ENCODE data around the gene NRF1. TPM values are rescaled to one million over a fixed set of nuclear protein-coding genes. Genes with fewer than 3 reads are reported as not detected.

The NRF1 gene
- total RNA-seq, 1 donor, result 23.7 TPM

- no peak for DNase-seq (ENCODE audit: low read depth in 2 of 3, low spot score in 2 of 3)
Measured at GRCh38 chr7:129724796-129725195, 113.3 kb downstream of the NRF1 start.

DNA sequence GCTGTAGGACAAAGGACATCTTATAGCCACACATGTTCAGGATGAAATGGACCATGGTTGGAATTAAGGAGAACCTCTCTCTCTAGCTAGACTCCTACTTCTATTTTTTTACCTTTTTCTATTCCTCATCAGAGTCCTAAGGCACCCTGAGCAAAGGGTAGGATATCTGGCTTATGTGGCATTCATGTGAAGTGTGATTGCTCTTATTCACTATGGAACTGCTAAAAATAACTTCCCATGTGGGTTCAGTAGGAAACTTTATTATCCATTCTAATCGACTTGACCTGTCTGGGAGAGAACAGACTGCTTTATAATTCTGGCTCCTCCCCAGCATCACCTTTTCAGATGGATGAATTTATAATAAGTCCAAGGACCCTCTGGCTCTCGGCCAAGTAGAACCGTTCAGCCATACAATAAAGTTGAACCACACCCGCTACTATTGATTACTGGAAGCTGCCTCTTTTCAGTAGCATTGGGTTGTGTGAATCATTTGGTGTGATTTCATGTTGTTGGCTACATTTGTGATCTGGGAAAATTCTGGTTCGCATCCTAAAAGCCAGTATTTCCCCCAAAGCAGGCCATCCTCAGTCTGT, 117.5 kb downstream of the NRF1 start:
- no peak for DNase-seq (ENCODE audit: low read depth in 2 of 3, low spot score in 2 of 3)

GRCh38 chr7:129729511-129729910, 118.0 kb downstream of the NRF1 start:
- DNase-seq (ENCODE audit: low read depth in 2 of 3, low spot score in 2 of 3), result no peak

- DNase-seq (ENCODE audit: low read depth in 2 of 3, low spot score in 2 of 3), result no peak
Measured at GRCh38 chr7:129730159-129730558, 118.6 kb downstream of the NRF1 start.

DNA sequence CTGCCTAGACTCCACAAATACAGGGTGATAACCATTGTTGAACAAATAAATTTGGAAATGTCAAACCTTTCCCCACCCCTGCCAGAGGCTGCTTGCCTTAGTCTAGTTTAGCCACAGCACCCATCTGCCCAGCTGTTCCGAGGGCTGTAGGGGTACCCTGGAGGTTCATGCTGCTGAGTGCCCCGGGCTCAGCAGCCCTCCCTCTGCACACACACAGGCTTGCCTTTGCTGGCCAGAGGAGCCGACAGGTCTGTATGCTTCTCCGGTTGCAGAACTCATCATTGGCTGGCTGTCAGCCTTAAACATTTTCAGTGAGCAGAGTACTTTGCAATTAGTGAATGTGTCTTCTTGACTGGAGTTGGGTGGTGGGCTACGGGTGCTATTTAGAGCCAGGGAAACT, 122.9 kb downstream of the NRF1 start:
- DNase-seq (ENCODE audit: low read depth in 2 of 3, low spot score in 2 of 3), result no peak

GRCh38 chr7:129739427-129739826, 127.9 kb downstream of the NRF1 start:
- no peak for DNase-seq (ENCODE audit: low read depth in 2 of 3, low spot score in 2 of 3)

GRCh38 chr7:129740574-129741410, 129.3 kb downstream of the NRF1 start:
- DNase-seq (ENCODE audit: low read depth in 2 of 3, low spot score in 2 of 3), result no peak

GRCh38 chr7:129741743-129742213, 130.3 kb downstream of the NRF1 start:
- peak in 2 of 3 donors; percentile 26 to 64 for DNase-seq (ENCODE audit: low read depth in 2 of 3, low spot score in 2 of 3)

DNA sequence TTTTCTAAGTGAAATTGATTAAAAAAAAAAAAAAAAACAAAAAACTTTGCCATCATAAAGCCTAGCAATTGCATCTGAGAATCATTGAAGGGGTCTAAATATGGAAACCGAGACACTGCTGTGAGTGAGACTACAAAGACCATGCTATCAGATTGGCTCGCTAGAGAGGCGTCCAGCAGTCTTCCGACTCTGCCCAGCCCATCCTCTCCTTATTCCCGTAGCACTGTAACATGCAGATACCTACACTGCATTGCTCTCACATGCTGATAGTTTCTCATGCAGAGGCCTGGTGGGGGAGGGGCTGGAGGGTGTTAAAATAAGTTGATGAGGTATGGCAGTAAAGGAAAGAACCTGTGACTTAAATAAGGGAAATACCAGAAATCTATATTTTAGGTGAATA, 130.7 kb downstream of the NRF1 start:
- DNase-seq (ENCODE audit: low read depth in 2 of 3, low spot score in 2 of 3), result no peak

- DNase-seq (ENCODE audit: low read depth in 2 of 3, low spot score in 2 of 3), result no peak
Measured at GRCh38 chr7:129746857-129747529, 135.5 kb downstream of the NRF1 start.

DNA sequence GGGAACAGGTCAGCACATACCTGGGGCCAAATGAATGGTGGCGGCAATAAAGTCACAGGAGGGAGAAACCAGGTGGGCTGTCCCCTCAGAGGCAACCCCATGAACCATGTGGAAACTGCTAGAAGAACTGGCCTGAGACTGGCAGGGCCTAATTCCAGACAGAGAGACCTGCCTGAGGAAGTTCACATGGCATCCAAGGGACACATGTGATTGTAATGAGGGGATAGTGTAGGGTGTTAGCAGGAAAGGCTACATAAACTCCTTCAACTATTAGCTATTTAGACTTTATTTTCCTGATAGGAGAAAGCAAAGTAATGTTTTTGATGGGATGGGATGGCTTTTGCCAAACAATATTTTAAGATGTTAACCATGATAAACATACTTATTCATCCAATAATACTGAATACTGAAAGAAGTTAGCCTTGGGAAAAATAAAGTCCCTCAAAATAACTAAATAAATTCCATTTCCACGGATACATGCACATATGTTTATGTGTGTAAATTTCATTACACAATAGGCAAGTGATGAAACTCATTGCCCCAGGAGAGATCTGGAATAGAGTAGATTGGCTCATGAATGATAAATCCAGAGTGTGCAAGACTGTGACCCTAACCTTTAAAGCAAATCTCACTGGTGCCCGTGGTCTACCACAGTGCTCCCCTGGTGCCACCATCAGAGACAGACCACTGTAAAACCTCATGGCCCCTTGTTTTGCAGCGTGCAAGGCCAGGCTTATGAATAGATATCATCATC, 137.0 kb downstream of the NRF1 start:
- no peak for DNase-seq (ENCODE audit: low read depth in 2 of 3, low spot score in 2 of 3)

- DNase-seq (ENCODE audit: low read depth in 2 of 3, low spot score in 2 of 3), result no peak
Measured at GRCh38 chr7:129750091-129750490, 138.6 kb downstream of the NRF1 start.

GRCh38 chr7:129750501-129750900, 139.0 kb downstream of the NRF1 start:
- DNase-seq (ENCODE audit: low read depth in 2 of 3, low spot score in 2 of 3), result no peak

- DNase-seq (ENCODE audit: low read depth in 2 of 3, low spot score in 2 of 3), result no peak
Measured at GRCh38 chr7:129751916-129752315, 140.4 kb downstream of the NRF1 start.

DNA sequence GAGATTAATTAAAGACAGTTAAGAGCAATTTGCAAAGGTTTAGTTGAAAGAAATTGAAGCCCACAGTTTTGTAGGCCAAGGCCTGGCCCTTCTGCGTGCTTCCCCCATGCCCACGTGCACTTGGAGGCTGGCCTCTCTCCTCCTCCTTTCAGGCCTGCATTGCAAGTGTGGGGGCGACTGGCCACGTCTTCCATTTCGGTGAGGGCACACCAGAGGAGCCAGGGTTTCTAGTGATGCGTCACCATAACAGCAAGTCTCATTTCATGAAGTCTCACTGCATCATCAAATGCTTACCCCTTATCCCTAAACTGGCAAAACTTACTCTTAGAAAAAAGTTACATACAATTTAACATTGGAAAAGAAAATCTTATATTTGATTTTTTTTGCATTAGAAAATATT, 141.2 kb downstream of the NRF1 start:
- DNase-seq (ENCODE audit: low read depth in 2 of 3, low spot score in 2 of 3), result no peak

DNA sequence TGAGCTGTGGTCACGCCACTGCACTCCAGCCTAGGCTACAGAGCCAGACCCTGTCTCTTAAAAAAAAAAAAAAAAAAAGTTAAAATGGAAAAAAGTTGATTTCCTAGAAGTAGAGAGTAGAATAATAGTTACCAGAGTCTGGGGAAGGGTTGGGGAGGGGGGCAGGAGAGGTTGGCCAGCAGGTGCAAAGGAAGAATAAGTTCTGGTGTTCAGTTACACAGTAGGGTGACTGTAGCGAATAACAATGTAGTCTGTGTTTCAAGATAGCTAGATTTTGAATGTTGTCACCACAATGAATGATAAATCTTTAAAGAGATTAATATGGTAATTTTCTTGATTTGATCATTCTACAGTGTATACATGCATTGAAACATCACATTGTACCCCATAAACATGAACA, 142.9 kb downstream of the NRF1 start:
- DNase-seq (ENCODE audit: low read depth in 2 of 3, low spot score in 2 of 3), result no peak

GRCh38 chr7:129757991-129758390, 146.5 kb downstream of the NRF1 start:
- no peak for DNase-seq (ENCODE audit: low read depth in 2 of 3, low spot score in 2 of 3)

DNA sequence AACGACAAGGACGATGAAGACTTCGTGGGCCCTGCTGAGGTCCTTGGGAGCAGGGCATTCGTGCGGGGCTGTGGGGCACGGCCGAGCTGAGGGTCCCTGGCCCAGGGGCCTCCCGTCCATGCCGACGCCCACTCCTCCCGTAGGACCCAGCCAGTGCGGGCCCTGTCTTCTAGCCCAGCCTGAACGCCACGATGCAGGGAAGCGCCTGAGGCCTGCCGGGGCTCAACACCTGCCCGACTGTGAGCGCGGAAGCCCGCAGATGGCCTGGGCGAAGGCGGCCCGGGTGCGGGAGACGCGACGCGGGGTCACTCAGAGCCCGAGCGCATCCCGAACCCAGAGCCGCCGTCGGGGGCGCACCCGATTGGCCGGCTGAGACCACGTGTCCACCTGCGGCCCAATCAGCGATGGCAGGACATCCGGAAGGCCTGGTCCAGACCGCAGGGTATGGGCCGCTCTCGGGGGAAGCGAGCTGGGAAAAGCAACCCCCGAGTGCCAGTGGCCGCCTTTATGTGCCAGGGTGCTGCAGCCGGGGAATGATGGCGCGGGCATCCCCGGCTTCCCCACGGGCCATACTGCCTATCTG, 151.0 kb downstream of the NRF1 start:
- no peak for DNase-seq (ENCODE audit: low read depth in 2 of 3, low spot score in 2 of 3)

GRCh38 chr7:129764247-129765084, 152.9 kb downstream of the NRF1 start:
- no peak for DNase-seq (ENCODE audit: low read depth in 2 of 3, low spot score in 2 of 3)

DNA sequence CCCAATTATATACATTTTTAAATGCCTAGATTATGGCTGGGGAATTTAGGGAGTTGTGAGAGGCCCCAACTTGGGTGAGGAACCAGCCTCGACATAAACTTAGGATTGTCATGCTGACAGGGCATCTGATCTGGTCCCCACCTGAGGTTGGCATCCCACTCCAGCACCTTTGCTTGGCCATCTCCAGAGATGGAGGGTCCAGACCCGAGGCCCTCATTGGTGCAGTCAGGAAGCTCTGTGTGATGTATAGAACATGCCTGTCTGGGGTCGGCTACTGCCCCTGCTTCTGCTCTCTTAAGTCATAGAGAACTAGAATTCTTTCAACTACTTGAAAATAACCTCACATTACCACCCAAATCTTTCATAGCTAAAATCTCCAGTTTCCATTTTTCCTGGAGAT, 153.8 kb downstream of the NRF1 start:
- DNase-seq (ENCODE audit: low read depth in 2 of 3, low spot score in 2 of 3), result no peak

Data from hematopoietic multipotent progenitor cell (in vitro differentiated cells).